ENCODE data around the gene SLCO2B1.

Gene SLCO2B1

DNA sequence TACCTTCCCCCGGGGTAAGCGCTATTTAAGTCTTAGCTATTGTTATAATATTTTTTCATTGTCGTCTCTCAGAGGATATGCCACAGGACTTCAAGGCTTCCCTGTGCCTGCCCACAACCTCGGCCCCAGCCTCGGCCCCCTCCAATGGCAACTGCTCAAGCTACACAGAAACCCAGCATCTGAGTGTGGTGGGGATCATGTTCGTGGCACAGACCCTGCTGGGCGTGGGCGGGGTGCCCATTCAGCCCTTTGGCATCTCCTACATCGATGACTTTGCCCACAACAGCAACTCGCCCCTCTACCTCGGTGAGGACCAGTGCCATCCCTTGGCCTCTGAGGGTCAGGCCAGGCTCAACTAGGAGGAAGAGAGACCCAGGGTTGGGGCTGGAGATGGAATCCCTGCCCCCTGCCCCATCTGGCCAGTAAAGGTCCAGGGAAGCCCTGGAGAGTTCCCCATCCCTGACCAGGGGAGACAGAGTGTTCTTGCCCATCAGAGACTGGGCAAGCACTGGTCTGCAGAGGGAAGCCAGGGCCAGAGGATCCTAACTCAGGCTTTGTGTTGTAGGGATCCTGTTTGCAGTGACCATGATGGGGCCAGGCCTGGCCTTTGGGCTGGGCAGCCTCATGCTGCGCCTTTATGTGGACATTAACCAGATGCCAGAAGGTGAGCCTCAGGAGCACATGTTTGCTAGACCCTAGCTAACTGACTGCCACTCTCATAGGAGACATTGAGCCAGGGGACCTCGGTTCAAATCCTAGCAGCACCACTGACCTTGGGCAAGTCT is 18.4 kb downstream of the SLCO2B1 start:
- TF ChIP-seq, protein P1, sequence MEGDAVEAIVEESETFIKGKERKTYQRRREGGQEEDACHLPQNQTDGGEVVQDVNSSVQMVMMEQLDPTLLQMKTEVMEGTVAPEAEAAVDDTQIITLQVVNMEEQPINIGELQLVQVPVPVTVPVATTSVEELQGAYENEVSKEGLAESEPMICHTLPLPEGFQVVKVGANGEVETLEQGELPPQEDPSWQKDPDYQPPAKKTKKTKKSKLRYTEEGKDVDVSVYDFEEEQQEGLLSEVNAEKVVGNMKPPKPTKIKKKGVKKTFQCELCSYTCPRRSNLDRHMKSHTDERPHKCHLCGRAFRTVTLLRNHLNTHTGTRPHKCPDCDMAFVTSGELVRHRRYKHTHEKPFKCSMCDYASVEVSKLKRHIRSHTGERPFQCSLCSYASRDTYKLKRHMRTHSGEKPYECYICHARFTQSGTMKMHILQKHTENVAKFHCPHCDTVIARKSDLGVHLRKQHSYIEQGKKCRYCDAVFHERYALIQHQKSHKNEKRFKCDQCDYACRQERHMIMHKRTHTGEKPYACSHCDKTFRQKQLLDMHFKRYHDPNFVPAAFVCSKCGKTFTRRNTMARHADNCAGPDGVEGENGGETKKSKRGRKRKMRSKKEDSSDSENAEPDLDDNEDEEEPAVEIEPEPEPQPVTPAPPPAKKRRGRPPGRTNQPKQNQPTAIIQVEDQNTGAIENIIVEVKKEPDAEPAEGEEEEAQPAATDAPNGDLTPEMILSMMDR (IDR thresholded peaks at IDR 0.05; ENCODE audit: low read depth, low read length, missing control alignments): no peak
- no peak for DNase-seq (ENCODE audit: low read depth)
- H3K4me3 ChIP-seq (ENCODE audit: low read depth, low read length): no peak overlapping the region

DNA sequence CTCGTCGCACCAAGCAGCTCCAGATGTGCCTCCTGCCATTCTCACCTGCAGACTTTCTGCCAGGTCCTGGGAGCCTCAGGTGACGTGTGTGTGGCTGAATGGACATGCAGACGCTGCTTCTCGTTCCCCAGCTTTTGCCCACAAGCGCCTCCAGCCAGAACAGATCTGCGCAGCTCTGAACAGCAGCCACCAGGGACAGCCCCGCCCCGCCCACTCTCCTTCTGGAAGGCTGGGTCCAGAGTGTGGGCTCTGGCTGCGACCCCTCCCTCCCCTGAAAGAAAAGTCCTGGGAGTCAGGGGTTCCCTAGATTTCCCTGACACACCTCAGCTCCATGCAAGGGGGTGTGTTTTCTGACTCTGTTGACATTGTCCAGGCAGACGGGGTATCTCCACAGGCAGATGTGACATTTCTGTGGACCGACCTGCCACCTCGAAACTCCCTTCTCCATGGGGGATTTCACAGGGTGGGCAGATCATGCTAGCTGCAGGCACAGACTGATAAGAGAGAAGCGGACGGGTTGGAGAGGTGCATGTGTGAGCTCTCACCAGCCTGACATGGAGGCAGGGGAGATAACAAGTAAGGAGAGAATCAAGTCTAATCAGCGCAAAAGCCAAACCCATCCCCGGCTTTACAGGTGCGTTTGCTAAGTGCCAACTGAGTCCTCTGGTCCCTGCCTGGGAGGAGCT is 19.8 kb downstream of the SLCO2B1 start:
- H3K4me3 ChIP-seq (ENCODE audit: low read depth, low read length): no peak overlapping the region
- TF ChIP-seq, protein P1 (IDR thresholded peaks at IDR 0.05; ENCODE audit: low read depth, low read length, missing control alignments): no peak
- DNase-seq (ENCODE audit: low read depth): no peak

DNA sequence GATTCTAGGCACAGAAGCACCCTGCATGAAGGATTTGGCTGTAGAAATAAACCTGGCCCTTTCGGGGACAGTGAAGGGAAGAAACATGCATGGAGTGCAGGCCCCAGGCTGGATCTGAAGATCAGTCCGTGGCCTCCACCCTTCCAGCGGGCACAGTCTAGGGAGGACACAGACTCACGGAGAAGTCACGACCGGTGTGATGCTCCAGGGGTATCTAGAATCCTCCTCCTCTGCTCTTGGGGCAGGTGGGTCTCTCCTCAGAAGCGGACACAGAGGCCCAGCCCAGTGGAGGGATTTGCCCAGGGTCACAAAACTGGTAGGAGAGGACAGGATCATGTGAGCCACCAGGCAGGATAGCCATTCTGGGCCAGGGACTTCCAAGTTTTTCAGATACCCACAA is 22.4 kb downstream of the SLCO2B1 start:
- TF ChIP-seq, protein P1 (IDR thresholded peaks at IDR 0.05; ENCODE audit: low read depth, low read length, missing control alignments): no peak
- no peak overlapping the region for H3K4me3 ChIP-seq (ENCODE audit: low read depth, low read length)
- DNase-seq (ENCODE audit: low read depth): no peak

DNA sequence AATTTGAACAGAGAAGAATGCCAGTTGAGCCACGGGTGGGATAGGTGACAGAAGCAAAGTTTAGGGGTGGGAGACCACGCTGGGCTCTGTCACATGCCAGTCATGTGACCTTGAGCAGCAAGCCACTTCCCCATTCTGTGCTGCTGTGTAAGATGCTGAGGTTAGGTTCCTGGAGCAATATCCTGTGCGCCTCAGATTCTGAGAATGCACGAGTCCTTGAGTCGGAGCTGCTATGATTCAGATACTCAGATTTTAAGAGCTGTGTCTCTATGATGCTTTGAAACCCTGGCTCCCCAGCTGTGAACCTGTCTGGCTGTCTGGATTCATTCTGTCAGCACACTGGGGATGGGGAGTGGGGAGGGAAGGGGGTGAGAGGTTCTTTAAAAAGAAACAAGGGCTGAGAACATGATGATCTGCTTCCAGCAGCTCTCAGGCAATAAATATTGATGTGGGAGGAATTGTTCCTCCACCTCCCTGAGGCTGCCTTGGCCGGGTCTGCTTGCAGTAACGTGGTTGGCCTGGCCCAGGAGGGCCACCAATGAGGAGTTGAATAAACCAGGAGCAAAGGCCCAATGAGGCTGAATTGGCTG is 24.0 kb downstream of the SLCO2B1 start:
- H3K4me3 ChIP-seq (ENCODE audit: low read depth, low read length): no peak overlapping the region
- no peak for DNase-seq (ENCODE audit: low read depth)

DNA sequence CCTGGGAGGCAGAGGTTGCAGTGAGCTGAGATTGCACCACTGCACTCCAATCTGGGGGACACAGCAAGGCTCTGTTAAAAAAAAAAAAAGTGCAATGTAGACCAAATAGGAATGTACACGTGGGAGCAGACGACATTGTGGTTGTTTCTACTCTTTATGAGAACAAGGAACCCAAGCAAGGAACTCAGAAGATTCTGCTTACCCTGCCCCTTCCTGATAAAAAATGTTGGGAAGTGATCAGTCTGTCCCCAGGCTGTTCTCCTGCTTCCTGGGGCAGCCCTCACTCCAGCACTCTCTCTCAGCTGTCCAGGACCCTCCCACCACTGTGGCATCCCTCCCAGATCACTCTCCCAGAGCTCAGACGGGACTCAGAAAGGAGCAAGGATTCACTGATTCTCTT is 31.8 kb downstream of the SLCO2B1 start:
- TF ChIP-seq, protein P1 (IDR thresholded peaks at IDR 0.05; ENCODE audit: low read depth, low read length, missing control alignments): no peak
- no peak for DNase-seq (ENCODE audit: low read depth)
- no peak overlapping the region for H3K4me3 ChIP-seq (ENCODE audit: low read depth, low read length)

More for the DNA sequence above, 24.0 kb downstream of the SLCO2B1 start:
- TF ChIP-seq, protein P1 (IDR thresholded peaks at IDR 0.05; ENCODE audit: low read depth, low read length, missing control alignments): no peak

DNA sequence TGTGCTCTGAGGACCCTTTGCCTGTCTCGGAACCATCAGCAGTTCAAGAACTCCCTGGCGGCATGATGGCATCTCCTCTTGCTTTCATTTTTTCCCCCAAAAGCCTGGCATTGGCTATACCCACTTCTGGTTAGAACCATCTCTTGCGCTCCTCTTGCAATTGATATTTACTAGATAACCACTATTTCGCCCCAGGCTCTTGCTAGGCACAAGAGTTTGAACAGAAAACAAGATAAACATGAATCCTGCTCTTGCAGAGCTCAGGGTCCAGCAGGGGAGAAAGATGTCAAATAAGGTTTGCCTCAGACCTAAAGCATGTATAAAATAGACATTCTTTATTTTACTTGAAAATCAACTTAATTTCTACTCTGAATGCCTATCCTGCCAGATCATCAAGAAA is 33.1 kb downstream of the SLCO2B1 start:
- no peak overlapping the region for H3K4me3 ChIP-seq (ENCODE audit: low read depth, low read length)
- TF ChIP-seq, protein P1 (IDR thresholded peaks at IDR 0.05; ENCODE audit: low read depth, low read length, missing control alignments): no peak
- DNase-seq (ENCODE audit: low read depth): no peak

Data from GM12864 (cell line).